ENCODE results near the gene TMEM232.

The TMEM232 gene

DNA sequence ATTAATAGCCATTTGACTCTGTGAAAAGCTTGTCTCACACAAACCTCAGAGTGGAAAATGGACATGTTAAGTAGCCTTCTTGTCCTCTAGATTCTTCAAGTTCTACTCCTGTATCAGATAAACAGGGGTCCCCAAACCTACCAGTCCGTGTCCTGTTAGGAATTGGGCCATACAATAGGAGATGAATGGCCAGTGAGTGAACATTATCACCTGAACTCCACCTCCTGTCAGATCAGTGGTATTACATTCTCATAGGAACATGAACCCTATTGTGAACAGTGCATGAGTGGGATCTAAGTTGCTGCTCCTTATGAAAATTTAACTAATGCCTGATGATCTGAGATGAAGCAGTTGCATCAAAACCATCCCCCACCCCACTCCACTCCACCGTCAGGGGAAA is 136.3 kb downstream of the TMEM232 start:
- no peak overlapping the region for H3K9ac ChIP-seq (ENCODE audit: low read length)
- no peaks in the 10 kb centered on the region for H3K9me3 ChIP-seq (ENCODE audit: control insufficient read depth, low read length)
- H4K8ac ChIP-seq (ENCODE audit: low read length) = no peak overlapping the region
- H2BK120ac ChIP-seq (ENCODE audit: low read depth, low read length) = no peak overlapping the region
- H3K27me3 ChIP-seq (ENCODE audit: control insufficient read depth in 1 of 2, insufficient read depth in 1 of 2, low read length in 2 of 2) = no peaks in the 10 kb centered on the region
- H3K14ac ChIP-seq (ENCODE audit: low read length in 2 of 2) = no peak overlapping the region
- no peaks in the 10 kb centered on the region for H3K4me1 ChIP-seq (ENCODE audit: control insufficient read depth, insufficient read depth, low read depth, low read length)
- DNase-seq = peak; percentile 46
- no peak overlapping the region for H2BK5ac ChIP-seq (ENCODE audit: low read depth, low read length, poor library complexity, severe bottlenecking)
- H3K4me3 ChIP-seq (ENCODE audit: insufficient read depth in 1 of 2, low read depth in 1 of 2, low read length in 2 of 2) = no peak overlapping the region
- no peak overlapping the region for H3K18ac ChIP-seq (ENCODE audit: low read depth in 1 of 2, low read length in 2 of 2)
- no peak overlapping the region for H3K23ac ChIP-seq (ENCODE audit: low read length in 2 of 2)
- H2AFZ ChIP-seq (ENCODE audit: low read depth, low read length) = no peak overlapping the region
- no peaks in the 10 kb centered on the region for H3K36me3 ChIP-seq (ENCODE audit: control insufficient read depth in 1 of 2, insufficient read depth in 2 of 2, low read depth in 1 of 2, low read length in 2 of 2)
- H3K4ac ChIP-seq (ENCODE audit: low read depth in 1 of 2, low read length in 2 of 2) = no peak overlapping the region
- no peak overlapping the region for H4K91ac ChIP-seq (ENCODE audit: low read length)
- no peak overlapping the region for H2AK5ac ChIP-seq (ENCODE audit: low read length, severe bottlenecking)
- H2BK12ac ChIP-seq (ENCODE audit: low read length in 2 of 2) = no peak overlapping the region
- 0% methylated on average over 1 of the region's 2 CpGs for WGBS
- no peak overlapping the region for H2BK15ac ChIP-seq (ENCODE audit: low read depth, poor library complexity, severe bottlenecking)
- H3K79me1 ChIP-seq (replicated peaks; ENCODE audit: low read length, poor library complexity, severe bottlenecking) = no peaks in the 10 kb centered on the region
- H3K27ac ChIP-seq (ENCODE audit: low read length, poor library complexity, severe bottlenecking) = no peak overlapping the region
- H3K4me2 ChIP-seq (ENCODE audit: low read length, poor library complexity, severe bottlenecking) = no peak overlapping the region

DNA sequence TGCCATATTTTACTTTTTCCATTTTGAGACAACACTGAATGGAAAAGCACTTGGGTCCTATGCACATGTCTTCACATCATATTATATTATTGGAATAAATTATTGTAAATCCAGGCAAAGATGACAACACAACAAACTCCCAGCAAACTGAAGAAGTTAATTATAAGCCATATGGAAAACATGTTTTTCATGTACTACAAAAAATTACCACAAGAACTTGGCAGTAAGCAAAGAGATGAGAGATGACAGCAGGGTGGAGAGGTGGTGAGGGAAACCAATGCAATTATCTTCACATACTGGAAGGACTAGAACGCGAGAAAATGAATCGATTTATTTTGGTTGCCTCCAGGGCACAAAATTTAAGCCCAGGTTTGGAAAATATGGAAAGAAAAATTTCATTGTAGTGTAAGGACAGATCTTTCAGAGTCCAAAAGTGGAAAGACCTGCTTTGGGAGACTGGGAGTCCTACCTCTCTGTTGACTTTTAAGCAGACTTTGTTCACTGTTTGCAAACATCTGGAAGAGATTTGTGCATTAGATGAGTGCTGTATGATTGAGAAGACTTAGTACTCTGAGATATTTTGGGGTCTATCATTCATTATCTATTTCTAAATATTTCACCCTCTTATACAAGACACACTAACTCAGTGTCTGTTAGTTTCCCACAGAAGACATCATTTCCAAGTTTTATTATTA is 138.0 kb downstream of the TMEM232 start:
- H3K4me1 ChIP-seq (ENCODE audit: control insufficient read depth, insufficient read depth, low read depth, low read length) = no peaks in the 10 kb centered on the region
- no peak overlapping the region for H3K9ac ChIP-seq (ENCODE audit: low read length)
- H2BK12ac ChIP-seq (ENCODE audit: low read length in 2 of 2) = no peak overlapping the region
- no peak overlapping the region for H4K91ac ChIP-seq (ENCODE audit: low read length)
- no peak overlapping the region for H3K14ac ChIP-seq (ENCODE audit: low read length in 2 of 2)
- H3K79me1 ChIP-seq (replicated peaks; ENCODE audit: low read length, poor library complexity, severe bottlenecking) = no peaks in the 10 kb centered on the region
- no peaks in the 10 kb centered on the region for H3K9me3 ChIP-seq (ENCODE audit: control insufficient read depth, low read length)
- no peak overlapping the region for H2BK120ac ChIP-seq (ENCODE audit: low read depth, low read length)
- no peak overlapping the region for H3K27ac ChIP-seq (ENCODE audit: low read length, poor library complexity, severe bottlenecking)
- H3K4me3 ChIP-seq (ENCODE audit: insufficient read depth in 1 of 2, low read depth in 1 of 2, low read length in 2 of 2) = no peak overlapping the region
- no peak overlapping the region for H3K4me2 ChIP-seq (ENCODE audit: low read length, poor library complexity, severe bottlenecking)
- no peak overlapping the region for H2AFZ ChIP-seq (ENCODE audit: low read depth, low read length)
- no peak overlapping the region for H2BK5ac ChIP-seq (ENCODE audit: low read depth, low read length, poor library complexity, severe bottlenecking)
- H4K8ac ChIP-seq (ENCODE audit: low read length) = no peak overlapping the region
- DNase-seq = no peak
- H3K36me3 ChIP-seq (ENCODE audit: control insufficient read depth in 1 of 2, insufficient read depth in 2 of 2, low read depth in 1 of 2, low read length in 2 of 2) = no peaks in the 10 kb centered on the region
- H3K18ac ChIP-seq (ENCODE audit: low read depth in 1 of 2, low read length in 2 of 2) = no peak overlapping the region
- no peak overlapping the region for H3K4ac ChIP-seq (ENCODE audit: low read depth in 1 of 2, low read length in 2 of 2)
- no peak overlapping the region for H2AK5ac ChIP-seq (ENCODE audit: low read length, severe bottlenecking)
- H3K23ac ChIP-seq (ENCODE audit: low read length in 2 of 2) = no peak overlapping the region
- no peaks in the 10 kb centered on the region for H3K27me3 ChIP-seq (ENCODE audit: control insufficient read depth in 1 of 2, insufficient read depth in 1 of 2, low read length in 2 of 2)
- H2BK15ac ChIP-seq (ENCODE audit: low read depth, poor library complexity, severe bottlenecking) = no peak overlapping the region
- 96% methylated on average over 3 of the region's 3 CpGs for whole genome bisulfite sequencing

DNA sequence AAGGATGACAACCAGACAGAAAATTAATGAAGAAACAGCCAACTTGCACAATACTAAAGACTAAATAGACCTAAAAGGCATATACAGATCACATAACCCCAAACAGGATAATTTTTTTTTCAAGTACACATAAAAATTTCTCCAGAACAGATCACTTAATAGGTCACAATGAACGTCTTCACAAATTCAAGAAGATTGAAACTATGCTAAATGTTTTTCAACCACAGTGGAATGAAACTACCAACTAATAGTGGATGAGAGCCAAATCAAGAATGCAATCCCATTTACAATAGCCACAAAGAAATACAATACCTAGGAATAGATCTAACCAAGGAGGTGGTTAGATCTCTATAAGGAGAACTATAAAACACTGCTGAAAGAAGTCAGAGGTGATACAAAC is 145.8 kb downstream of the TMEM232 start:
- Histone ChIP-seq H3K36me3 (ENCODE audit: control insufficient read depth in 1 of 2, insufficient read depth in 2 of 2, low read depth in 1 of 2, low read length in 2 of 2) (no peaks in the 10 kb centered on the region), H3K27me3 (ENCODE audit: control insufficient read depth in 1 of 2, insufficient read depth in 1 of 2, low read length in 2 of 2) (no peaks in the 10 kb centered on the region), H4K8ac (ENCODE audit: low read length) (no peak overlapping the region), H3K9ac (ENCODE audit: low read length) (no peak overlapping the region), H3K18ac (ENCODE audit: low read depth in 1 of 2, low read length in 2 of 2) (no peak overlapping the region), H3K23ac (ENCODE audit: low read length in 2 of 2) (no peak overlapping the region), H4K91ac (ENCODE audit: low read length) (no peak overlapping the region), H3K4me3 (ENCODE audit: insufficient read depth in 1 of 2, low read depth in 1 of 2, low read length in 2 of 2) (no peak overlapping the region), H3K27ac (ENCODE audit: low read length, poor library complexity, severe bottlenecking) (no peak overlapping the region), H3K14ac (ENCODE audit: low read length in 2 of 2) (no peak overlapping the region), H3K4me2 (ENCODE audit: low read length, poor library complexity, severe bottlenecking) (no peak overlapping the region), H2BK12ac (ENCODE audit: low read length in 2 of 2) (no peak overlapping the region), H3K79me1 (replicated peaks; ENCODE audit: low read length, poor library complexity, severe bottlenecking) (no peaks in the 10 kb centered on the region), H2BK15ac (ENCODE audit: low read depth, poor library complexity, severe bottlenecking) (no peak overlapping the region), H2AFZ (ENCODE audit: low read depth, low read length) (no peak overlapping the region), H3K4ac (ENCODE audit: low read depth in 1 of 2, low read length in 2 of 2) (no peak overlapping the region), H2BK5ac (ENCODE audit: low read depth, low read length, poor library complexity, severe bottlenecking) (no peak overlapping the region), H2AK5ac (ENCODE audit: low read length, severe bottlenecking) (no peak overlapping the region), H3K4me1 (ENCODE audit: control insufficient read depth, insufficient read depth, low read depth, low read length) (no peaks in the 10 kb centered on the region), H3K9me3 (ENCODE audit: control insufficient read depth, low read length) (no peaks in the 10 kb centered on the region), H2BK120ac (ENCODE audit: low read depth, low read length) (no peak overlapping the region)
- WGBS = no CpG with 5 or more reads among the region's 1 CpG
- no peak for DNase-seq

DNA sequence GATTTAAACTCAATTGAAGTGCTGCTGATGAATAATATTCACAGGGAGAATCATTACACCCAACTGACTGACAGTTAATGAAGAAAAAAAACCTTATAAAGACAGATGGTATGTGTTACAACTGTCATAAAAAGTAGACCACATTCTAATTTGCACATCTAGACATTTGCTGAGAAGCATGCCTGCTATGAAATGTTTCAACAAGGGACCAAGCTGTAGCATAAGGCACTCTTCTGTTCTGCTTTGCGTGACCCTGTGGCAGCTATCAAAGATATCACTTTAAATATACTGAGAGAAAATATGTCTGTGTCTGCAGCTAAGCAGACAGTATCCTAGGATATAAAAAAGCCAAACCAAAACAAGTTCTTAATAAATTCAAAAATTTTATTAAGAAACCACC is 153.7 kb downstream of the TMEM232 start:
- Histone ChIP-seq H4K8ac (ENCODE audit: low read length) (no peak overlapping the region), H3K4me3 (ENCODE audit: insufficient read depth in 1 of 2, low read depth in 1 of 2, low read length in 2 of 2) (no peak overlapping the region), H3K27me3 (ENCODE audit: control insufficient read depth in 1 of 2, insufficient read depth in 1 of 2, low read length in 2 of 2) (no peaks in the 10 kb centered on the region), H2BK120ac (ENCODE audit: low read depth, low read length) (no peak overlapping the region), H2AFZ (ENCODE audit: low read depth, low read length) (no peak overlapping the region), H2AK5ac (ENCODE audit: low read length, severe bottlenecking) (no peak overlapping the region), H2BK12ac (ENCODE audit: low read length in 2 of 2) (no peak overlapping the region), H3K4me1 (ENCODE audit: control insufficient read depth, insufficient read depth, low read depth, low read length) (no peaks in the 10 kb centered on the region), H3K36me3 (ENCODE audit: control insufficient read depth in 1 of 2, insufficient read depth in 2 of 2, low read depth in 1 of 2, low read length in 2 of 2) (no peaks in the 10 kb centered on the region), H3K4me2 (ENCODE audit: low read length, poor library complexity, severe bottlenecking) (no peak overlapping the region), H3K18ac (ENCODE audit: low read depth in 1 of 2, low read length in 2 of 2) (no peak overlapping the region), H3K9me3 (ENCODE audit: control insufficient read depth, low read length) (no peaks in the 10 kb centered on the region), H2BK5ac (ENCODE audit: low read depth, low read length, poor library complexity, severe bottlenecking) (no peak overlapping the region), H3K23ac (ENCODE audit: low read length in 2 of 2) (no peak overlapping the region), H3K79me1 (replicated peaks; ENCODE audit: low read length, poor library complexity, severe bottlenecking) (no peaks in the 10 kb centered on the region), H3K9ac (ENCODE audit: low read length) (no peak overlapping the region), H3K27ac (ENCODE audit: low read length, poor library complexity, severe bottlenecking) (no peak overlapping the region), H2BK15ac (ENCODE audit: low read depth, poor library complexity, severe bottlenecking) (no peak overlapping the region), H4K91ac (ENCODE audit: low read length) (no peak overlapping the region), H3K4ac (ENCODE audit: low read depth in 1 of 2, low read length in 2 of 2) (no peak overlapping the region), H3K14ac (ENCODE audit: low read length in 2 of 2) (no peak overlapping the region)
- WGBS = no CpG with 5 or more reads among the region's 1 CpG
- DNase-seq = no peak
